Suprapubic skin (tissue), 4 donors: Measurements from ENCODE around the gene CDHR3. TPM values are rescaled to one million over a fixed set of nuclear protein-coding genes. Genes with fewer than 3 reads are reported as not detected.

ENCODE experiments used
- DNase-seq, 2 donors: peaks; one replicate each; pipeline ENCODE4 v3.0.0-alpha.2; 2019; ENCODE audit warnings: low spot score in 2 of 2
- H3K27ac ChIP-seq: fragments of 200-600 bp; sonication (generic); one replicate; pipeline ENCODE4 v1.5.1; 2019
- H3K27me3 ChIP-seq: fragments of 200-600 bp; sonication (generic); one replicate; pipeline ENCODE4 v1.5.1; 2019
- H3K36me3 ChIP-seq: fragments of 200-600 bp; sonication (generic); one replicate; pipeline ENCODE4 v1.5.1; 2019
- H3K4me1 ChIP-seq: fragments of 200-600 bp; sonication (generic); one replicate; pipeline ENCODE4 v1.5.1; 2019
- H3K4me3 ChIP-seq: fragments of 200-600 bp; sonication (generic); one replicate; pipeline ENCODE4 v1.5.1; 2019; ENCODE audit warnings: mild to moderate bottlenecking
- H3K9me3 ChIP-seq: fragments of 200-600 bp; sonication (generic); one replicate; pipeline ENCODE4 v1.5.1; 2019
- EP300 ChIP-seq: sonication (generic); formaldehyde crosslinking; IDR thresholded peaks from one replicate; pipeline ENCODE4 v1.6.1; 2017; ENCODE audit warnings: antibody characterized with exemption
- POLR2A ChIP-seq, 2 donors: fragments of 450-650 bp; IDR thresholded peaks; one replicate each; pipeline ENCODE4 v1.6.1; 2017; ENCODE audit warnings: antibody characterized with exemption in 2 of 2, mild to moderate bottlenecking in 2 of 2, moderate library complexity in 2 of 2
- POLR2AphosphoS5 ChIP-seq, 3 donors: sonication (generic); formaldehyde crosslinking; IDR thresholded peaks; one replicate each; pipeline ENCODE4 v1.6.1; 2017; ENCODE audit warnings: antibody characterized with exemption in 3 of 3
- WGBS: methylation state at CpG from one replicate; pipeline ENCODE4 v1.1.5; 2018; 5-methylcytosine and 5-hydroxymethylcytosine counted together
- total RNA-seq, 4 donors: library from RNA; depleted of rRNA; stranded (reverse); fragments of >200 nt; gene quantifications; one replicate each; pipeline ENCODE4 v1.1.0, GENCODE V29; 2016
- TF ChIP-seq, protein P1 (sequence below), 2 donors: fragments of 200-600 bp in 1 of 2; fragments of 450-650 bp in 1 of 2; sonication (generic) in 1 of 2; IDR thresholded peaks; one replicate each; pipeline ENCODE4 v1.5.1; 2016 to 2019; ENCODE audit warnings: antibody characterized with exemption in 2 of 2, mild to moderate bottlenecking in 1 of 2, moderate library complexity in 1 of 2

The CDHR3 gene
- total RNA-seq, 4 donors from 2014 or later: 1.3 to 6.5 (median 2.7) TPM

DNA sequence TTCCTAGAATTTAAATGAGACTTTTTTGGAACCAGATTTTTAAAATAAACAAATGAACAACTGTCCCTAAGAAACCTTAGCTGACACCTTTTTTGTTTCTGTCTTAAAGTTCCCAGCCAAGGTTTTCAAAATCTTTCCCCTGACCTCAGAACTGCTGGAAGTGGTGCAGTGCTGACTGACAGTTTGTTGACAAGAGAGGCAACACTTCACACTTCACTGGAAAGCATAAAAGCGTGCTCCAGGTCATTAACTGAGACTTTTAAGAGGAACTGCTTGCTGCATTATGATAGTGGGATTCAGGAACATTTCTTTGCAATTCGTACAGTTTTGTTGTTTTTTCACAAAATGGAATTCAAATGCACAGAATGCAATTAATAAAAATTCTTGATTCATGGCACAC lies 112.9 kb downstream of the CDHR3 start:
- Histone ChIP-seq H3K27me3 (no peaks in the 10 kb centered on the region), H3K4me3 (no peak overlapping the region), H3K27ac (no peak overlapping the region), H3K4me1 (peaks cover 34% of the 10 kb centered on the region), H3K9me3 (no peaks in the 10 kb centered on the region), H3K36me3 (no peaks in the 10 kb centered on the region)
- WGBS: 73% methylated on average over 2 of the region's 2 CpGs
- DNase-seq: no peak
- TF ChIP-seq POLR2AphosphoS5 (IDR thresholded peaks at IDR 0.05) (no peak), EP300 (no peak), POLR2A (IDR thresholded peaks at IDR 0.05) (no peak)
- TF ChIP-seq, protein P1, sequence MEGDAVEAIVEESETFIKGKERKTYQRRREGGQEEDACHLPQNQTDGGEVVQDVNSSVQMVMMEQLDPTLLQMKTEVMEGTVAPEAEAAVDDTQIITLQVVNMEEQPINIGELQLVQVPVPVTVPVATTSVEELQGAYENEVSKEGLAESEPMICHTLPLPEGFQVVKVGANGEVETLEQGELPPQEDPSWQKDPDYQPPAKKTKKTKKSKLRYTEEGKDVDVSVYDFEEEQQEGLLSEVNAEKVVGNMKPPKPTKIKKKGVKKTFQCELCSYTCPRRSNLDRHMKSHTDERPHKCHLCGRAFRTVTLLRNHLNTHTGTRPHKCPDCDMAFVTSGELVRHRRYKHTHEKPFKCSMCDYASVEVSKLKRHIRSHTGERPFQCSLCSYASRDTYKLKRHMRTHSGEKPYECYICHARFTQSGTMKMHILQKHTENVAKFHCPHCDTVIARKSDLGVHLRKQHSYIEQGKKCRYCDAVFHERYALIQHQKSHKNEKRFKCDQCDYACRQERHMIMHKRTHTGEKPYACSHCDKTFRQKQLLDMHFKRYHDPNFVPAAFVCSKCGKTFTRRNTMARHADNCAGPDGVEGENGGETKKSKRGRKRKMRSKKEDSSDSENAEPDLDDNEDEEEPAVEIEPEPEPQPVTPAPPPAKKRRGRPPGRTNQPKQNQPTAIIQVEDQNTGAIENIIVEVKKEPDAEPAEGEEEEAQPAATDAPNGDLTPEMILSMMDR (IDR thresholded peaks at IDR 0.05): no peak

DNA sequence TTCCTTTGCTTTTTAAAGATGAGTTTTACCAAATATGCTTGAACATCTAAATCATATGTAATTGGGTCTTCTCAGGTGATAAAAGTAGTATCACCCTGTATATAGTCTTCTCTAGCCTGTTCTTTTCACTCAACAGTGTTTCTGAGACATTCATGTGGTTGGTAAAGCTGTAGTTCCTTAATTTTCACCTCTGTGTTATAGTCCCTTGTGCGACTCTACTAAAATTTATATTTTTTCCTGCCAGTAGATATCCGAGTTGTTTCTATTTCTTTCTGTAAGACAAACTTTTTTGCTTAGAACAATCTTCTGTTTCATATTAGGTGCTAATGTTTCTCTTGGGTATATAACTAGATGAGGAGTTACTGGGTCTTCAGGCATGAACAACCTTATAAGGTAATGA lies 113.5 kb downstream of the CDHR3 start:
- Histone ChIP-seq H3K27ac (no peak overlapping the region), H3K4me3 (no peak overlapping the region), H3K9me3 (no peaks in the 10 kb centered on the region), H3K36me3 (no peaks in the 10 kb centered on the region), H3K27me3 (no peaks in the 10 kb centered on the region), H3K4me1 (peaks cover 28% of the 10 kb centered on the region)
- DNase-seq: no peak
- 85% methylated on average over 2 of the region's 2 CpGs for WGBS
- TF ChIP-seq EP300 (no peak), POLR2A (IDR thresholded peaks at IDR 0.05) (no peak), POLR2AphosphoS5 (IDR thresholded peaks at IDR 0.05) (no peak)
- TF ChIP-seq, protein P1 (IDR thresholded peaks at IDR 0.05): no peak

DNA sequence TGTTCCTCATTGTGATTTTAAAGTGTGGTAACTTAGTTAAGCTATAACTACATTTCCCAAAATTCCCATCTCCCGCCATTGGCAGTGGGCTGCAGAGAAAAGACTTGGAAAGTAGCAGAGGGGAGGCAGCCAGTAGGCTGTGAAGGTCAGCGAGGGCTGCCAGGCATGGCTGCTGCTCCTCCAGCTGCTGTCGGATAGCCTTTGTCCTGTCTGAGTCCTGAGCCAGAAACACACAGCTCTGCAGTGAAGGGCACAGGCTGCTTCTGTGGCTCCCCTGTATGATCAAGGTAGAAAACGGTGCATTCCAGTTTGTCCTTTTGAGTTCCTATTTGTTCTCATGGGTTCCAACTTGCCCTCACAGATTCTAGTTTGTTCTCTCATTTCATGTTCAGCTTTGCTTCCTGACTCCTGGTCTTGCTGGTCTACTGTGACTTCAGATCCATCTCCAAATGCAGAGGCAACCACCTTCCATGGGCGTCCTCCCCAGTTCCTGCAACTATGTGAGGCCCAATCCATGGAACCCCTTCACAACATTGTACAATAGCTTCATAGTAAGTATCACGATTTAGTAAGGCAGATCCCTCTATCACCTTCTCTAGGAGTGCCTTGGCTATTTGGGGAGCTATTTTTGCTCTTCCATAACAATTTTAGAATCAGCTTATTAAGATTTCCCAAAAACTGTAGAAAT lies 117.4 kb downstream of the CDHR3 start:
- Histone ChIP-seq H3K36me3 (no peaks in the 10 kb centered on the region), H3K4me3 (no peak overlapping the region), H3K9me3 (no peaks in the 10 kb centered on the region), H3K4me1 (no peaks in the 10 kb centered on the region), H3K27me3 (no peaks in the 10 kb centered on the region), H3K27ac (no peak overlapping the region)
- WGBS: 81% methylated on average over 6 of the region's 6 CpGs
- TF ChIP-seq POLR2AphosphoS5 (IDR thresholded peaks at IDR 0.05): no peak
- TF ChIP-seq EP300: no peak
- no peak for TF ChIP-seq POLR2A (IDR thresholded peaks at IDR 0.05)
- DNase-seq: no peak

DNA sequence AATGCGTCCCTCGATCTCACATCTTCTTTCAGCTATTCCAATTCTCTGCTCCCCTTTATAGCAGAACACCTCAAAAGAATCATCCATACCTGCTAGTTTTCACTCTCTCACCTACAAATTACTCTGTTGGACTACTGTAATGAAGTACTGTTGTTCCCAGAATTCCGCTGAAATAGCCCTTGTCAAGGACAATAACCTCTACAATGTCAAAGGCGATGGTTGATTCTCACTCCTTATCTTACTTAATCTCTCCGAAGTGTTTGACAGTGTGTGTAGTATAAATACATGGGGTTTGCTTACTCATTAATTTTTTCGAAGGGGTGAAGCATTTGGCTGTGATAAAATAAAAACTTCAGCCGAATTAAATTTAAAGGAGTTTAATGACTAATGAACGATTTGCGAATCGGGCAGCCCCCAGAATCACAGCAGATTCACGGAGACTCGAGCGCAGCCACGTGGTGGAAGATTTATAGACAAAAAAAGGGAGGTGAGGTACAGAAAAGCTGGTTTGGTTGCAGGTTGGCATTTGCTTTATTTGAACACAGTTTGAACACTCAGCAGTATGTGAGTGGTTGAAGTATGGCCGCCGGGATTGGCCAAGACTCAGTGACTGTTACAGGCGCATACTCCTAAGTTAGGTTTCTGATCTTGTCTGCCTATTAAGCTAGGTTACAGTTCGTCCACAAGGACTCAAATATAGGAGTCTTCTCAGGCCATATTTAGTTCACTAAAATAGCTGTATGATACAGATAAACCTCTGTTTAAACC lies 119.2 kb downstream of the CDHR3 start:
- 86% methylated on average over 18 of the region's 18 CpGs for WGBS
- H3K4me1 ChIP-seq: no peaks in the 10 kb centered on the region
- H3K27ac ChIP-seq: no peak overlapping the region

More for the DNA sequence above, 119.2 kb downstream of the CDHR3 start:
- no peaks in the 10 kb centered on the region for H3K9me3 ChIP-seq
- H3K27me3 ChIP-seq: no peaks in the 10 kb centered on the region
- no peak overlapping the region for H3K4me3 ChIP-seq
- DNase-seq: no peak
- no peaks in the 10 kb centered on the region for H3K36me3 ChIP-seq
- no peak for TF ChIP-seq POLR2AphosphoS5 (IDR thresholded peaks at IDR 0.05)

Other genes starting within 250 kb of the CDHR3 start
- 10 to 100 TPM; 14.8 to 35.6 (median 17.3) TPM for gene ATXN7L1, start 86.7 kb upstream of the CDHR3 start, total RNA-seq
- gene SYPL1, start 149.0 kb downstream of the CDHR3 start, total RNA-seq: 100 to 1,000 TPM in 2 of 4 donors, 10 to 100 TPM in 2; 71.3 to 115 (median 99.3) TPM